Pulmonary artery endothelial cell (primary cell): ENCODE measurements around the gene FFAR2. TPM values are rescaled to one million over a fixed set of nuclear protein-coding genes. Genes with fewer than 3 reads are reported as not detected.

Source experiments
- DNase-seq: peaks from one replicate; pipeline ENCODE4 v3.0.0-alpha.2; 2011; ENCODE audit warnings: low read depth, low spot score
- total RNA-seq: library from RNA; depleted of rRNA; stranded (reverse); fragments of >200 nt; gene quantifications from 2 replicates; pipeline ENCODE4 v1.2.3, GENCODE V29; 2014

FFAR2 gene
- total RNA-seq, 1 donor from 2014 or later = not detected

- no peak for DNase-seq
Measured at GRCh38 chr19:35425682-35426081, 22.4 kb upstream of the FFAR2 start.

GRCh38 chr19:35427187-35427586, 20.9 kb upstream of the FFAR2 start:
- no peak for DNase-seq

- DNase-seq = no peak
Measured at GRCh38 chr19:35429698-35430408, 18.2 kb upstream of the FFAR2 start.

GRCh38 chr19:35430409-35431144, 17.5 kb upstream of the FFAR2 start:
- DNase-seq = no peak

GRCh38 chr19:35431145-35431807, 16.8 kb upstream of the FFAR2 start:
- no peak for DNase-seq

GRCh38 chr19:35432911-35433310, 15.1 kb upstream of the FFAR2 start:
- DNase-seq = no peak

GRCh38 chr19:35433448-35433847, 14.6 kb upstream of the FFAR2 start:
- no peak for DNase-seq

GRCh38 chr19:35435896-35436295, 12.2 kb upstream of the FFAR2 start:
- DNase-seq = no peak

GRCh38 chr19:35436477-35437405, 11.3 kb upstream of the FFAR2 start:
- no peak for DNase-seq

GRCh38 chr19:35437406-35437951, 10.6 kb upstream of the FFAR2 start:
- DNase-seq = no peak

- DNase-seq = no peak
Measured at GRCh38 chr19:35438096-35438495, 10.0 kb upstream of the FFAR2 start.

- DNase-seq = no peak
Measured at GRCh38 chr19:35438527-35438926, 9.5 kb upstream of the FFAR2 start.

GRCh38 chr19:35439921-35440320, 8.1 kb upstream of the FFAR2 start:
- DNase-seq = no peak

- no peak for DNase-seq
Measured at GRCh38 chr19:35442091-35442490, 6.0 kb upstream of the FFAR2 start.

- no peak for DNase-seq
Measured at GRCh38 chr19:35444735-35445134, 3.3 kb upstream of the FFAR2 start.

GRCh38 chr19:35445826-35446593, 2.0 kb upstream of the FFAR2 start:
- DNase-seq = no peak

- no peak for DNase-seq
Measured at GRCh38 chr19:35449359-35450043, 1.4 kb downstream of the FFAR2 start.

GRCh38 chr19:35451338-35452096, 3.5 kb downstream of the FFAR2 start:
- no peak for DNase-seq

GRCh38 chr19:35454663-35455062, 6.6 kb downstream of the FFAR2 start:
- DNase-seq = no peak
